ENCODE data around the gene APP.

Gene APP

DNA sequence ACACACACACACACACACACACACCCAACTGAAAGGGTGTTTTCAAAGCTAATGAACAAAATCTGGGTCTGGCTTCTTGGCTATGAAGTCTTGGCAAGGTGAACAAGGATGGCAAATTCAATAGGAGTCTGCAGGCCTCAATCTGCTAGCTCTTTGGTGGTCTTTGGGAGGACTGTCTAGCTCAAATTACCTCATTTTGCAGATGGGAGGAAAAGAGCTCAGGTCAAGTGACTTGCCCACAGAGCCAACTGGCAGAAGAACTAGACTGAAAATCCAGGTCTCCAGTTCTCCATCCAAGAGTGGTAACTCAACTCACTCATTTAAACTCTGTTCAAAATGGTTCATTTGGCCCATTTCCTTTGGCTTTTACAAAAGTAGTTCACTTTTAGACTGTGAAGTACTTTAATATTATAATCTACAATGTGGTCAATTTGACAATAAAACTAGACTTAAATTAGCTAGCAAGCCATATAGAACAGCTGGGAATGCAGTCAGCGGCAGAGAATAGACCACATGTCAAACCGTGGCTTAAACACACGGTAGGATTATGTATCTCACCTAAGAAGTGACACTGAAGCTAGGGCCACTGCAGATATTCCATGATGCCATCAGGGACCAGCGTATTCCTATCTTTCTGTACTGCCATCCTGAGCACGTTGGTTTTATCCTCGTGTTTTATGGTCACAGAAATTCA lies 112.9 kb downstream of the APP start:
- Histone ChIP-seq H4K20me1 (ENCODE audit: insufficient read depth, low read length) (no peaks in the 10 kb centered on the region), H3K27ac (ENCODE audit: low read length) (no peak overlapping the region), H3K4me2 (ENCODE audit: low read depth, low read length) (no peak overlapping the region), H3K79me2 (ENCODE audit: low read length) (peaks cover 22% of the 10 kb centered on the region), H3K4me3 (ENCODE audit: low read length) (no peak overlapping the region), H2AFZ (ENCODE audit: low read length) (no peak overlapping the region), H3K9me3 (replicated peaks; ENCODE audit: insufficient read depth, low read length) (no peaks in the 10 kb centered on the region), H3F3A (ENCODE audit: insufficient read depth, low read length) (no peaks in the 10 kb centered on the region), H3K9ac (ENCODE audit: low read length) (no peak overlapping the region), H3K36me3 (replicated peaks; ENCODE audit: insufficient read depth, low read length) (no peaks in the 10 kb centered on the region), H3K4me1 (ENCODE audit: low read length) (no peaks in the 10 kb centered on the region), H3K9me2 (replicated peaks; ENCODE audit: insufficient read depth, low read length) (no peaks in the 10 kb centered on the region), H3K27me3 (replicated peaks; ENCODE audit: insufficient read depth, low read length) (no peaks in the 10 kb centered on the region)
- TF ChIP-seq, protein P1, sequence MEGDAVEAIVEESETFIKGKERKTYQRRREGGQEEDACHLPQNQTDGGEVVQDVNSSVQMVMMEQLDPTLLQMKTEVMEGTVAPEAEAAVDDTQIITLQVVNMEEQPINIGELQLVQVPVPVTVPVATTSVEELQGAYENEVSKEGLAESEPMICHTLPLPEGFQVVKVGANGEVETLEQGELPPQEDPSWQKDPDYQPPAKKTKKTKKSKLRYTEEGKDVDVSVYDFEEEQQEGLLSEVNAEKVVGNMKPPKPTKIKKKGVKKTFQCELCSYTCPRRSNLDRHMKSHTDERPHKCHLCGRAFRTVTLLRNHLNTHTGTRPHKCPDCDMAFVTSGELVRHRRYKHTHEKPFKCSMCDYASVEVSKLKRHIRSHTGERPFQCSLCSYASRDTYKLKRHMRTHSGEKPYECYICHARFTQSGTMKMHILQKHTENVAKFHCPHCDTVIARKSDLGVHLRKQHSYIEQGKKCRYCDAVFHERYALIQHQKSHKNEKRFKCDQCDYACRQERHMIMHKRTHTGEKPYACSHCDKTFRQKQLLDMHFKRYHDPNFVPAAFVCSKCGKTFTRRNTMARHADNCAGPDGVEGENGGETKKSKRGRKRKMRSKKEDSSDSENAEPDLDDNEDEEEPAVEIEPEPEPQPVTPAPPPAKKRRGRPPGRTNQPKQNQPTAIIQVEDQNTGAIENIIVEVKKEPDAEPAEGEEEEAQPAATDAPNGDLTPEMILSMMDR (IDR thresholded peaks at IDR 0.05; ENCODE audit: low read length) = no peak
- TF ChIP-seq EZH2phosphoT487 (IDR thresholded peaks at IDR 0.05; ENCODE audit: low read length) (no peak), EZH2 (optimal IDR thresholded peaks at IDR 0.05; ENCODE audit: low read depth, low read length) (no peak)
- no peak for DNase-seq

DNA sequence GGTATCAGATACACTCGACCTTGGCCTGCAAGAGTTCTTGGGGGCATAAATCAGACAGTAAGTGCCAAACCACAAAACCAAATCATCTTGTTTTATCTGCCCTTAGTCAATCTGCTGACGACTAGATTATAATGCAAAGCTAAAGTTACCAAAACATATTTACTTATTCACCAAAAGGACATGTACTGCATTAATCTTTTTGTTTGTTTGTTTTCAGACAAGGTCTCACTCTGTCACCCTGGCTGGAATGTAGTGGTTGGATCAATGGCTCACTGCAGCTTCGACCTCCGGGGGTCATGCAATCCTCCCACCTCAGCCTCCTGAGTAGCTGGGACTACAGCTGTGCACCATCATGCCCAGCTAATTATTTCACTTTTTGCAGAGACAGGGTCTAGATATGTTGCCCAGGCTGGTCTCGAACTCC lies 114.7 kb downstream of the APP start:
- Histone ChIP-seq H4K20me1 (ENCODE audit: insufficient read depth, low read length) (no peaks in the 10 kb centered on the region), H3K4me3 (ENCODE audit: low read length) (no peak overlapping the region), H3K4me1 (ENCODE audit: low read length) (no peaks in the 10 kb centered on the region), H3K27me3 (replicated peaks; ENCODE audit: insufficient read depth, low read length) (no peaks in the 10 kb centered on the region), H3K9me2 (replicated peaks; ENCODE audit: insufficient read depth, low read length) (no peaks in the 10 kb centered on the region), H3K4me2 (ENCODE audit: low read depth, low read length) (no peak overlapping the region), H3K79me2 (ENCODE audit: low read length) (peaks cover 18% of the 10 kb centered on the region; the same call in 1 of the 2 replicates), H3K27ac (ENCODE audit: low read length) (no peak overlapping the region), H3K36me3 (replicated peaks; ENCODE audit: insufficient read depth, low read length) (no peaks in the 10 kb centered on the region), H2AFZ (ENCODE audit: low read length) (no peak overlapping the region), H3K9me3 (replicated peaks; ENCODE audit: insufficient read depth, low read length) (no peaks in the 10 kb centered on the region), H3F3A (ENCODE audit: insufficient read depth, low read length) (no peaks in the 10 kb centered on the region), H3K9ac (ENCODE audit: low read length) (no peak overlapping the region)
- DNase-seq = no peak
- TF ChIP-seq, protein P1 (IDR thresholded peaks at IDR 0.05; ENCODE audit: low read length) = no peak
- TF ChIP-seq EZH2phosphoT487 (IDR thresholded peaks at IDR 0.05; ENCODE audit: low read length) (no peak), EZH2 (optimal IDR thresholded peaks at IDR 0.05; ENCODE audit: low read depth, low read length) (no peak)

DNA sequence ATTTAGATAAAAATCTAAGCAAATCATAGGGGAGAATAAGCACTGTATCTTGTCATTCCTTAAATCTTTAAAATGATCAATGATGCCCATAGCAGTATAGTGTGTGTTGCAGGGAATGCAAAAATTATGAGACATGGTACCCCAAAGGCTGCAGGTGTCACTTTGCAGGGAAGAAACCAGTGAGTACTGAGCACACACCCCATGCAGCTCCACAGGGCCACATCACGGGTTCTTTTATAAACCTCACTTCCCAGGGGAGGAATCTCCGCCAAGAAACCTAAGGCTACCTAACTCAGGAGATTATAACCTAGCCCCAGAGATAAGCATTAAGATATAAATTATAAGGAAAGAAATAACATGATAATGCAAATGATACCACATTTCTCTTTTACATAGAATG lies 115.6 kb downstream of the APP start:
- no peak overlapping the region for H3K9ac ChIP-seq (ENCODE audit: low read length)
- no peak overlapping the region for H3K4me3 ChIP-seq (ENCODE audit: low read length)
- H3F3A ChIP-seq (ENCODE audit: insufficient read depth, low read length) = no peaks in the 10 kb centered on the region
- H3K27me3 ChIP-seq (replicated peaks; ENCODE audit: insufficient read depth, low read length) = no peaks in the 10 kb centered on the region
- H3K9me2 ChIP-seq (replicated peaks; ENCODE audit: insufficient read depth, low read length) = no peaks in the 10 kb centered on the region
- H3K27ac ChIP-seq (ENCODE audit: low read length) = no peak overlapping the region
- no peaks in the 10 kb centered on the region for H3K36me3 ChIP-seq (replicated peaks; ENCODE audit: insufficient read depth, low read length)
- peaks cover 11% of the 10 kb centered on the region; the same call in 1 of the 2 replicates for H3K79me2 ChIP-seq (ENCODE audit: low read length)
- no peak overlapping the region for H2AFZ ChIP-seq (ENCODE audit: low read length)
- no peaks in the 10 kb centered on the region for H4K20me1 ChIP-seq (ENCODE audit: insufficient read depth, low read length)
- no peak overlapping the region for H3K4me2 ChIP-seq (ENCODE audit: low read depth, low read length)
- DNase-seq = no peak
- H3K4me1 ChIP-seq (ENCODE audit: low read length) = no peaks in the 10 kb centered on the region
- TF ChIP-seq EZH2phosphoT487 (IDR thresholded peaks at IDR 0.05; ENCODE audit: low read length) (no peak), EZH2 (optimal IDR thresholded peaks at IDR 0.05; ENCODE audit: low read depth, low read length) (no peak)
- TF ChIP-seq, protein P1 (IDR thresholded peaks at IDR 0.05; ENCODE audit: low read length) = no peak
- no peaks in the 10 kb centered on the region for H3K9me3 ChIP-seq (replicated peaks; ENCODE audit: insufficient read depth, low read length)
